Renal cortex interstitium (tissue), 15 donors: ENCODE measurements around the gene PPAT. TPM values are rescaled to one million over a fixed set of nuclear protein-coding genes. Genes with fewer than 3 reads are reported as not detected.
"Not testable (repeated sequence)": the region's sequence is repeated elsewhere in the genome, so short reads cannot be mapped to it uniquely, and the experiment has no call there.

ENCODE experiments used
- DNase-seq, 11 donors: peaks; one replicate each; pipeline ENCODE4 v3.0.0-alpha.2; 2013; ENCODE audit warnings: low read depth in 9 of 11, low spot score in 4 of 11; ENCODE audit errors: extremely low read depth in 1 of 11
- long read RNA-seq, 16 experiments: transcript quantifications; one replicate each; lab custom pipeline, GENCODE V29; 2026
- polyA plus RNA-seq, 3 donors: library from polyadenylated mRNA; unstranded; fragments of 120-200 nt; gene quantifications; one replicate each; pipeline ENCODE4 v1.2.1, GENCODE V29; 2013; ENCODE audit not compliant: insufficient read length in 3 of 3

The PPAT gene
- polyA plus RNA-seq = 10 to 100 TPM; 24.3 to 28.6 (median 26.1) TPM
- long read RNA-seq, donor 1, partial matches to known transcripts = 0 of 3 reads
- long read RNA-seq, donor 1, other reads (novel, unspliced or antisense) = 0 of 3 reads
- long read RNA-seq, donor 2, full-length matches to known transcripts = 5 of 107 reads
- long read RNA-seq, donor 2, partial matches to known transcripts = 54 of 107 reads
- long read RNA-seq, donor 2, other reads (novel, unspliced or antisense) = 48 of 107 reads
- long read RNA-seq, donor 3, transcript PPAT-201 (11 exons, 3,682 nt) = major isoform, 10 of 10 reads
- long read RNA-seq, donor 3, partial matches to known transcripts = 0 of 10 reads
- long read RNA-seq, donor 3, other reads (novel, unspliced or antisense) = 0 of 10 reads
- long read RNA-seq, donor 4, full-length matches to known transcripts = 6 of 124 reads
- long read RNA-seq, donor 4, partial matches to known transcripts = 77 of 124 reads
- long read RNA-seq, donor 4, other reads (novel, unspliced or antisense) = 41 of 124 reads
- long read RNA-seq, donor 5 = 0 reads
- long read RNA-seq, donor 6, full-length matches to known transcripts = 10 of 88 reads
- long read RNA-seq, donor 6, partial matches to known transcripts = 73 of 88 reads
- long read RNA-seq, donor 6, other reads (novel, unspliced or antisense) = 5 of 88 reads
- long read RNA-seq, donor 7, transcript PPAT-201 (11 exons, 3,682 nt) = major isoform, 5 of 20 reads
- long read RNA-seq, donor 7, partial matches to known transcripts = 15 of 20 reads
- long read RNA-seq, donor 7, other reads (novel, unspliced or antisense) = 0 of 20 reads
- long read RNA-seq, donor 8 = 0 reads
- long read RNA-seq, donor 9, partial matches to known transcripts = 36 of 68 reads
- long read RNA-seq, donor 9, other reads (novel, unspliced or antisense) = 30 of 68 reads
- long read RNA-seq, donor 10, transcript PPAT-201 (11 exons, 3,682 nt) = major isoform, 5 of 5 reads
- long read RNA-seq, donor 10, partial matches to known transcripts = 0 of 5 reads
- long read RNA-seq, donor 10, other reads (novel, unspliced or antisense) = 0 of 5 reads
- long read RNA-seq, donor 11, transcript PPAT-201 (11 exons, 3,682 nt) = major isoform, 7 of 62 reads
- long read RNA-seq, donor 11, partial matches to known transcripts = 55 of 62 reads
- long read RNA-seq, donor 11, other reads (novel, unspliced or antisense) = 0 of 62 reads
- long read RNA-seq, donor 12, partial matches to known transcripts = 0 of 1 reads
- long read RNA-seq, donor 12, other reads (novel, unspliced or antisense) = 0 of 1 reads
- long read RNA-seq, donor 13 = 0 reads
- long read RNA-seq, donor 14, partial matches to known transcripts = 211 of 214 reads
- long read RNA-seq, donor 14, other reads (novel, unspliced or antisense) = 0 of 214 reads
- long read RNA-seq, donor 15, partial matches to known transcripts = 0 of 3 reads
- long read RNA-seq, donor 15, other reads (novel, unspliced or antisense) = 0 of 3 reads
- long read RNA-seq, donor 16, full-length matches to known transcripts = 12 of 253 reads
- long read RNA-seq, donor 16, partial matches to known transcripts = 215 of 253 reads
- long read RNA-seq, donor 16, other reads (novel, unspliced or antisense) = 26 of 253 reads

- peak; percentile 92 to 98 (median 96) for DNase-seq
Observed at GRCh38 chr4:56435140-56435926, at the start of gene PPAT. TSS of gene PPAT (minus strand) at chr4:56435615. CDS start at chr4:56435477, 138 bp downstream.

- no peak for DNase-seq
Observed at GRCh38 chr4:56480691-56481090, 45.3 kb upstream of the PPAT start.

GRCh38 chr4:56477192-56477702 lies 41.8 kb upstream of the PPAT start:
- no peak for DNase-seq

GRCh38 chr4:56475917-56476316 lies 40.5 kb upstream of the PPAT start:
- no peak for DNase-seq

- no peak for DNase-seq
Observed at GRCh38 chr4:56469489-56470210, 34.2 kb upstream of the PPAT start.

GRCh38 chr4:56468097-56468422 lies 32.6 kb upstream of the PPAT start:
- peak in 5 of 11 donors; percentile 3 to 38 (median 35) for DNase-seq

GRCh38 chr4:56467284-56468096 lies 32.1 kb upstream of the PPAT start, which contains the start of gene SRP72:
TSS of gene SRP72 (plus strand) at chr4:56467617. CDS start at chr4:56467636, 19 bp downstream.
- DNase-seq = peak; percentile 81 to 93 (median 87)

GRCh38 chr4:56466910-56467283 lies 31.5 kb upstream of the PPAT start:
- DNase-seq = peak in 4 of 11 donors; percentile 1 to 21 (median 2)

GRCh38 chr4:56466296-56466761 lies 30.9 kb upstream of the PPAT start:
- DNase-seq = not testable (repeated sequence)

- DNase-seq = no peak
Observed at GRCh38 chr4:56465599-56466295, 30.3 kb upstream of the PPAT start.

- DNase-seq = no peak
Observed at GRCh38 chr4:56464581-56464980, 29.2 kb upstream of the PPAT start.

GRCh38 chr4:56463711-56464110 lies 28.3 kb upstream of the PPAT start:
- no peak for DNase-seq

GRCh38 chr4:56462157-56462556 lies 26.7 kb upstream of the PPAT start:
- no peak for DNase-seq

- no peak for DNase-seq
Observed at GRCh38 chr4:56460085-56460484, 24.7 kb upstream of the PPAT start.

- no peak for DNase-seq
Observed at GRCh38 chr4:56450342-56450741, 14.9 kb upstream of the PPAT start.
